ENCODE data around the gene ADH1A. TPM values are rescaled to one million over a fixed set of nuclear protein-coding genes. Genes with fewer than 3 reads are reported as not detected.

The ADH1A gene
- total RNA-seq, 6 experiments from 2014 or later: 72.1 to 676 (median 323) TPM

- no peaks in the 10 kb centered on the region for H3K27me3 ChIP-seq
- no peaks in the 10 kb centered on the region for H3K4me1 ChIP-seq
- intact Hi-C loops (cut with DNase I): no loop called here
- H3K4me3 ChIP-seq: no peak overlapping the region
- ATAC-seq (peak in 2 of 4 donors; percentile 29 to 33), DNase-seq (no peak)
- 65% methylated on average over 2 of the region's 2 CpGs for WGBS (ENCODE audit: insufficient coverage, low coverage, low lambda C conversion rate, missing lambda C conversion rate)
- H3K36me3 ChIP-seq: peaks cover 0 to 24% (median 3%) of the 10 kb centered on the region in 4 donors
- no peaks in the 10 kb centered on the region for H3K9me3 ChIP-seq
- no peak for TF ChIP-seq POLR2A (IDR thresholded peaks at IDR 0.05)
- no peak for TF ChIP-seq CTCF (IDR thresholded peaks at IDR 0.05)
- no peak overlapping the region for H3K27ac ChIP-seq
Measured at GRCh38 chr4:99273704-99274103, 17.1 kb downstream of the ADH1A start.

- no peak for TF ChIP-seq POLR2A (IDR thresholded peaks at IDR 0.05)
- TF ChIP-seq CTCF (IDR thresholded peaks at IDR 0.05): no peak
- H3K9me3 ChIP-seq: no peaks in the 10 kb centered on the region
- ATAC-seq (no peak), DNase-seq (no peak)
- H3K4me1 ChIP-seq: peaks cover 0 to 4% (median 0%) of the 10 kb centered on the region in 4 donors
- H3K27me3 ChIP-seq: no peaks in the 10 kb centered on the region
- no peaks in the 10 kb centered on the region for H3K36me3 ChIP-seq
- no peak overlapping the region for H3K4me3 ChIP-seq
- no peak overlapping the region for H3K27ac ChIP-seq
- intact Hi-C loops (cut with DNase I): no loop called here
Measured at GRCh38 chr4:99264927-99265326, 25.9 kb downstream of the ADH1A start.

- TF ChIP-seq CTCF (IDR thresholded peaks at IDR 0.05) (no peak), POLR2A (IDR thresholded peaks at IDR 0.05) (no peak)
- no peak for ATAC-seq
- H3K4me3 ChIP-seq: no peak overlapping the region
- H3K27me3 ChIP-seq: no peaks in the 10 kb centered on the region
- DNase-seq: no peak
- no peaks in the 10 kb centered on the region for H3K9me3 ChIP-seq
- intact Hi-C loops (cut with DNase I): no loop called here
- no peaks in the 10 kb centered on the region for H3K4me1 ChIP-seq
- H3K27ac ChIP-seq: no peak overlapping the region
- no peaks in the 10 kb centered on the region for H3K36me3 ChIP-seq
- 89% methylated on average over 4 of the region's 4 CpGs for WGBS (ENCODE audit: insufficient coverage, low coverage, low lambda C conversion rate, missing lambda C conversion rate)
Measured at GRCh38 chr4:99252746-99253145, 38.0 kb downstream of the ADH1A start.

GRCh38 chr4:99248714-99249113 is 42.1 kb downstream of the ADH1A start:
- Histone ChIP-seq H3K27ac (no peak overlapping the region), H3K36me3 (no peaks in the 10 kb centered on the region), H3K4me1 (no peaks in the 10 kb centered on the region), H3K4me3 (no peak overlapping the region), H3K27me3 (no peaks in the 10 kb centered on the region), H3K9me3 (no peaks in the 10 kb centered on the region)
- no peak for DNase-seq
- WGBS (ENCODE audit: insufficient coverage, low coverage, low lambda C conversion rate, missing lambda C conversion rate): 80% methylated on average over 1 of the region's 1 CpG
- ATAC-seq: no peak
- intact Hi-C loops (cut with DNase I): no loop called here
- TF ChIP-seq CTCF (IDR thresholded peaks at IDR 0.05): no peak
- no peak for TF ChIP-seq POLR2A (IDR thresholded peaks at IDR 0.05)

- Histone ChIP-seq H3K27me3 (no peaks in the 10 kb centered on the region), H3K27ac (no peak overlapping the region), H3K36me3 (no peaks in the 10 kb centered on the region), H3K4me3 (no peak overlapping the region), H3K9me3 (no peaks in the 10 kb centered on the region), H3K4me1 (no peaks in the 10 kb centered on the region)
- ATAC-seq: no peak
- WGBS (ENCODE audit: insufficient coverage, low coverage, low lambda C conversion rate, missing lambda C conversion rate): 82% methylated on average over 1 of the region's 1 CpG
- intact Hi-C loops (cut with DNase I): no loop called here
- TF ChIP-seq CTCF (IDR thresholded peaks at IDR 0.05): no peak
- DNase-seq: no peak
Measured at GRCh38 chr4:99235955-99236354, 54.8 kb downstream of the ADH1A start.
